ENCODE results near the gene GRIK2. TPM values are rescaled to one million over a fixed set of nuclear protein-coding genes. Genes with fewer than 3 reads are reported as not detected.

The GRIK2 gene
- total RNA-seq, 1 experiment from 2014 or later, result 6.6 TPM

GRCh38 chr6:101454106-101454676, 60.7 kb downstream of the GRIK2 start:
- no peak overlapping the region for H3K4me3 ChIP-seq (ENCODE audit: low read depth in 2 of 2, low read length in 2 of 2)
- no TSS peak for BruUV-seq (replicated peaks)
- no peak overlapping the region for H3K27ac ChIP-seq (ENCODE audit: low read length)
- intact Hi-C loops (cut with micrococcal nuclease; ENCODE audit: unreplicated experiment), result no loop called here
- ChIA-PET POLR2A (no interaction called here), CTCF (no interaction called here)
- no peak for TF ChIP-seq POLR2AphosphoS5 (IDR thresholded peaks at IDR 0.05; ENCODE audit: low read depth, low read length)
- no peak for TF ChIP-seq TCF7L2 (IDR thresholded peaks at IDR 0.05; ENCODE audit: low read depth, low read length)
- TF ChIP-seq CTCF (IDR thresholded peaks at IDR 0.05), result no peak
- TF ChIP-seq SIN3A (IDR thresholded peaks at IDR 0.05; ENCODE audit: borderline replicate concordance, insufficient read depth, low read depth, low read length), result no peak
- no peak for TF ChIP-seq REST (IDR thresholded peaks at IDR 0.05; ENCODE audit: insufficient read depth in 1 of 2, low read depth in 2 of 2, low read length in 1 of 2)
- no peaks in the 10 kb centered on the region for H3K9me3 ChIP-seq (ENCODE audit: control insufficient read depth, insufficient read depth, low read depth, low read length)
- no peak for ATAC-seq
- H3K36me3 ChIP-seq (ENCODE audit: control insufficient read depth, insufficient read depth, low read length), result no peaks in the 10 kb centered on the region
- DNase-seq (ENCODE audit: low read depth, low spot score), result no peak
- no peaks in the 10 kb centered on the region for H3K4me1 ChIP-seq (ENCODE audit: control insufficient read depth, insufficient read depth, low read length)
- in situ Hi-C loops (cut with HindIII; ENCODE audit: low pct_unique_long_range_greater_than_20kb, low sequenced_read_pairs), result no loop called here
- no peaks in the 10 kb centered on the region for H3K27me3 ChIP-seq (ENCODE audit: control insufficient read depth, insufficient read depth, low read length)

- intact Hi-C loops (cut with micrococcal nuclease; ENCODE audit: unreplicated experiment) (no loop called here), in situ Hi-C loops (cut with HindIII; ENCODE audit: low pct_unique_long_range_greater_than_20kb, low sequenced_read_pairs) (no loop called here)
- POLR2A ChIA-PET, result no interaction called here
- H3K4me3 ChIP-seq (ENCODE audit: low read depth in 2 of 2, low read length in 2 of 2), result no peak overlapping the region
- DNase-seq (ENCODE audit: low read depth, low spot score), result no peak
- no peaks in the 10 kb centered on the region for H3K4me1 ChIP-seq (ENCODE audit: control insufficient read depth, insufficient read depth, low read length)
- H3K27me3 ChIP-seq (ENCODE audit: control insufficient read depth, insufficient read depth, low read length), result no peaks in the 10 kb centered on the region
- no peak for ATAC-seq
- no peaks in the 10 kb centered on the region for H3K9me3 ChIP-seq (ENCODE audit: control insufficient read depth, insufficient read depth, low read depth, low read length)
- TF ChIP-seq SIN3A (IDR thresholded peaks at IDR 0.05; ENCODE audit: borderline replicate concordance, insufficient read depth, low read depth, low read length), result no peak
- TF ChIP-seq CTCF (IDR thresholded peaks at IDR 0.05), result no peak
- no peak for TF ChIP-seq POLR2AphosphoS5 (IDR thresholded peaks at IDR 0.05; ENCODE audit: low read depth, low read length)
- no peaks in the 10 kb centered on the region for H3K36me3 ChIP-seq (ENCODE audit: control insufficient read depth, insufficient read depth, low read length)
- CTCF ChIA-PET, result no interaction called here
- H3K27ac ChIP-seq (ENCODE audit: low read length), result no peak overlapping the region
- no TSS peak for BruUV-seq (replicated peaks)
These were observed 64.8 kb downstream of the GRIK2 start for GRCh38 chr6:101458336-101458735.
